ACHN (cell line): ENCODE data around the gene NLE1.
A peak's percentile ranks its signal among the peaks of the same experiment; 100 is the strongest.
"Not testable (repeated sequence)": the region's sequence is repeated elsewhere in the genome, so short reads cannot be mapped to it uniquely, and the experiment has no call there.

Experiments used
- DNase-seq: peaks from one replicate; pipeline ENCODE4 v3.0.0-alpha.2; 2015
- in situ Hi-C: cut with HindIII; loops from 2 replicates; pipeline ENCODE4 v1.10.0; 2017; ENCODE audit warnings: low sequenced_read_pairs, low pct_ligation_motif_present, low pct_unique_long_range_greater_than_20kb

Gene NLE1

GRCh38 chr17:35095741-35096140 lies 46.4 kb downstream of the NLE1 start:
- no peak for DNase-seq
- in situ Hi-C loops = no loop called here

GRCh38 chr17:35094902-35095301 lies 47.2 kb downstream of the NLE1 start:
- in situ Hi-C loops = no loop called here
- DNase-seq = peak; percentile 51

GRCh38 chr17:35090707-35091106 lies 51.4 kb downstream of the NLE1 start:
- in situ Hi-C loops, DNase-seq: not testable (repeated sequence)

GRCh38 chr17:35089586-35090296 lies 52.4 kb downstream of the NLE1 start:
- in situ Hi-C loops = no loop called here
- DNase-seq = peak; percentile 84

GRCh38 chr17:35088881-35089585 lies 53.1 kb downstream of the NLE1 start:
- in situ Hi-C loops = no loop called here

GRCh38 chr17:35088356-35088880 lies 53.7 kb downstream of the NLE1 start:
- in situ Hi-C loops = no loop called here
- peak; percentile 71 for DNase-seq

More at GRCh38 chr17:35088881-35089585, 53.1 kb downstream of the NLE1 start:
- DNase-seq = peak; percentile 89

- peak; percentile 45 for DNase-seq
- in situ Hi-C loops = no loop called here
Observed at GRCh38 chr17:35087731-35088355, 54.3 kb downstream of the NLE1 start.

- in situ Hi-C loops = no loop called here
- DNase-seq = no peak
Observed at GRCh38 chr17:35086931-35087573, 55.1 kb downstream of the NLE1 start.

- in situ Hi-C loops = no loop called here
- no peak for DNase-seq
Observed at GRCh38 chr17:35086164-35086563, 55.9 kb downstream of the NLE1 start.

- DNase-seq = peak; percentile 69
- in situ Hi-C loops = no loop called here
Observed at GRCh38 chr17:35084987-35085386, 57.1 kb downstream of the NLE1 start.

- DNase-seq = no peak
- in situ Hi-C loops = no loop called here
Observed at GRCh38 chr17:35083071-35083470, 59.0 kb downstream of the NLE1 start.

GRCh38 chr17:35082073-35082657 lies 59.9 kb downstream of the NLE1 start:
- DNase-seq = peak; percentile 31
- in situ Hi-C loops = no loop called here

- DNase-seq = no peak
- in situ Hi-C loops = no loop called here
Observed at GRCh38 chr17:35081638-35082037, 60.5 kb downstream of the NLE1 start.

GRCh38 chr17:35080536-35080935 lies 61.6 kb downstream of the NLE1 start:
- DNase-seq = no peak
- in situ Hi-C loops = no loop called here

GRCh38 chr17:35079547-35080423 lies 62.3 kb downstream of the NLE1 start:
- no peak for DNase-seq
- in situ Hi-C loops = no loop called here
